ENCODE data around the gene MPRIP.

Gene MPRIP

GRCh38 chr17:17029938-17030337 is 12.3 kb upstream of the MPRIP start:
- no peak for DNase-seq

- DNase-seq: no peak
Measured at GRCh38 chr17:17030515-17031211, 11.6 kb upstream of the MPRIP start.

GRCh38 chr17:17032131-17032692 is 10.0 kb upstream of the MPRIP start:
- no peak for DNase-seq

- no peak for DNase-seq
Measured at GRCh38 chr17:17033466-17033865, 8.8 kb upstream of the MPRIP start.

- DNase-seq: no peak
Measured at GRCh38 chr17:17034026-17034425, 8.2 kb upstream of the MPRIP start.

GRCh38 chr17:17034496-17035075 is 7.7 kb upstream of the MPRIP start:
- no peak for DNase-seq

- no peak for DNase-seq
Measured at GRCh38 chr17:17035490-17035889, 6.8 kb upstream of the MPRIP start.

- no peak for DNase-seq
Measured at GRCh38 chr17:17035920-17036523, 6.2 kb upstream of the MPRIP start.

GRCh38 chr17:17036524-17036998 is 5.7 kb upstream of the MPRIP start:
- DNase-seq: no peak

GRCh38 chr17:17039911-17040310 is 2.3 kb upstream of the MPRIP start:
- no peak for DNase-seq

GRCh38 chr17:17041018-17041521 is 1.2 kb upstream of the MPRIP start:
- DNase-seq: no peak

- DNase-seq: peak; percentile 97
Measured at GRCh38 chr17:17041571-17042383, 480 bp upstream of the MPRIP start.

- peak; percentile 22 for DNase-seq
Measured at GRCh38 chr17:17042851-17043460, 699 bp downstream of the MPRIP start.

GRCh38 chr17:17043461-17044271 is 1.4 kb downstream of the MPRIP start:
- no peak for DNase-seq

- DNase-seq: peak; percentile 30
Measured at GRCh38 chr17:17044846-17045561, 2.7 kb downstream of the MPRIP start.

- DNase-seq: no peak
Measured at GRCh38 chr17:17048106-17048505, 5.8 kb downstream of the MPRIP start.

GRCh38 chr17:17050346-17051345 is 8.4 kb downstream of the MPRIP start:
- no peak for DNase-seq

GRCh38 chr17:17051380-17051779 is 9.1 kb downstream of the MPRIP start:
- no peak for DNase-seq

GRCh38 chr17:17051791-17052461 is 9.7 kb downstream of the MPRIP start:
- DNase-seq: no peak
